Dermis microvascular lymphatic vessel endothelial cell (primary cell): ENCODE data around the gene APOL4. TPM values are rescaled to one million over a fixed set of nuclear protein-coding genes. Genes with fewer than 3 reads are reported as not detected.
A peak's percentile ranks its signal among the peaks of the same experiment; 100 is the strongest.
"Not testable (repeated sequence)": the region's sequence is repeated elsewhere in the genome, so short reads cannot be mapped to it uniquely, and the experiment has no call there.

Source experiments
- DNase-seq, 2 donors: peaks; one replicate each; pipeline versions ENCODE4 v3.0.0 to v3.0.0-alpha.2; 2010; ENCODE audit warnings: low read depth in 2 of 2
- total RNA-seq: library from RNA; depleted of rRNA; stranded (reverse); fragments of >200 nt; gene quantifications from 2 replicates; pipeline ENCODE4 v1.2.1, GENCODE V29; 2014

The APOL4 gene
- 3.6 and 7.1 TPM in 2 replicates for total RNA-seq

- DNase-seq = no peak
These were observed at the start of gene APOL4 for GRCh38 chr22:36201630-36202319. Gene APOL4 (minus strand): TSS chr22:36201809. CDS start chr22:36201734, 75 bp downstream.

- DNase-seq = not testable (repeated sequence)
These were observed 48.8 kb upstream of the APOL4 start for GRCh38 chr22:36250292-36250960.

GRCh38 chr22:36249160-36249559 is 47.6 kb upstream of the APOL4 start:
- DNase-seq = no peak

GRCh38 chr22:36247955-36248354 is 46.3 kb upstream of the APOL4 start:
- DNase-seq = no peak

GRCh38 chr22:36246718-36247117 is 45.1 kb upstream of the APOL4 start:
- DNase-seq = no peak

- DNase-seq = no peak
These were observed 44.3 kb upstream of the APOL4 start for GRCh38 chr22:36245805-36246356.

- DNase-seq = no peak
These were observed 43.1 kb upstream of the APOL4 start for GRCh38 chr22:36244522-36245391.

- DNase-seq = no peak
These were observed 42.4 kb upstream of the APOL4 start for GRCh38 chr22:36243986-36244385.

- peak; percentile 89 to 94 for DNase-seq
These were observed 38.0 kb upstream of the APOL4 start, which contains the start of gene APOL2 for GRCh38 chr22:36239401-36240171. Gene APOL2 (minus strand): TSS chr22:36239527. CDS start chr22:36233162, 6,365 bp downstream.

- no peak for DNase-seq
These were observed 37.5 kb upstream of the APOL4 start for GRCh38 chr22:36239150-36239400.

- DNase-seq = peak; percentile 61 to 68
These were observed 37.0 kb upstream of the APOL4 start for GRCh38 chr22:36238373-36239149.

- peak in 1 of 2 donors; percentile 26 for DNase-seq
These were observed 36.1 kb upstream of the APOL4 start for GRCh38 chr22:36237462-36238372.

- DNase-seq = peak in 1 of 2 donors; percentile 38
These were observed 35.0 kb upstream of the APOL4 start for GRCh38 chr22:36236388-36237319.

GRCh38 chr22:36235585-36235984 is 34.0 kb upstream of the APOL4 start:
- no peak for DNase-seq

GRCh38 chr22:36234919-36235318 is 33.3 kb upstream of the APOL4 start:
- DNase-seq = no peak

- DNase-seq = no peak
These were observed 32.6 kb upstream of the APOL4 start for GRCh38 chr22:36234213-36234612.

GRCh38 chr22:36233796-36234195 is 32.2 kb upstream of the APOL4 start:
- no peak for DNase-seq

GRCh38 chr22:36232715-36233401 is 31.2 kb upstream of the APOL4 start:
- DNase-seq = no peak
